Measurements from ENCODE around the gene CES3.

The CES3 gene

DNA sequence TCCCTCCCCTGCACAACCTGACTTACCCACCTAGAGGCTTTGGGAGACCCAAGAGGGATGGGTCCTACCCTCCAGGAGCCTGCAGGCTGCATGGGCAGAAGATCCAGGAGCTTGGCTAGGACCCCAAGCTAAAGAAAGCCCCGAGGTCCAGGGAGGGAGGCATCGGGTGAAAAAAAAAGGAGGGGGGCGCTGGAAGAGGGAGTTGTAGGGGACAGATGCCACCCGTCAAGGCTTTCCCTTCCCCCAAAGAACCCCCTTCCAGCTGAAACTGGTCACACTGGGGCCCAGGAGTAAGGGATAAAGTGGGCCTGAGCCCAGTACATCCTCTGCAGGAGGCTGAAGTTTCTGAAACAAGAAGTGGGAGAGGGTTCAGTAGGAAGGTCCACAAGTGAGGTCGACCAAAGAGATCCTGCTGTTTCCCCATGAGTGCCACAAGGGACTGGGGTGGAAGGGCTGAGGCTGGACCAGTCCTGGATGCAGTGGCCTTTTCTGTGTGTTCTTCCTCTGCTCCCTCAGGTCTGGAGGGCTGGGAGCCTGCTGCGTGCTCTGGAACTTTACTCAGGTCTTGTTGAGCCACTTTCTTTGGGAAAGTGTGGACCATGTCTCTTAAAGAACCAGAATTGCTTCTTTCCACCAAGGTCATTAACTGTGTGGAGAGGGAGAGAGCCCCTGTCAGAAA lies 53.7 kb downstream of the CES3 start:
- Histone ChIP-seq H3K9me3 (ENCODE audit: control insufficient read depth, insufficient read depth, low read depth, low read length) (no peaks in the 10 kb centered on the region), H3K4me1 (ENCODE audit: control insufficient read depth, insufficient read depth, low read length) (no peaks in the 10 kb centered on the region; the same call in 1 of the 2 replicates), H3K27ac (ENCODE audit: extremely low read depth, low read depth, low read length) (peak overlapping the region; percentile 71; the same call in 1 of the 2 replicates), H3K36me3 (ENCODE audit: control insufficient read depth in 2 of 2, insufficient read depth in 1 of 2, low read length in 2 of 2) (no peaks in the 10 kb centered on the region), H3K4me3 (ENCODE audit: low read depth, low read length) (no peak overlapping the region)
- CTCF ChIA-PET = interaction anchor here (0.6 to 13.3 kb wide), 10 partner anchors 8 to 171 kb away, joined by 3 to 155 read pairs (median 4); no protein-coding TSS in a partner anchor
- POLR2A ChIA-PET = interaction anchor here (1.7 to 2.1 kb wide), 2 partner anchors 12 to 15 kb away, joined by 5 read pairs; no protein-coding TSS in a partner anchor
- TF ChIP-seq ZNF175 (tag by site-specific recombination; IDR thresholded peaks at IDR 0.05) (no peak), ZNF335 (tag by site-specific recombination; conservative IDR thresholded peaks at IDR 0.05) (peak; percentile 73)

DNA sequence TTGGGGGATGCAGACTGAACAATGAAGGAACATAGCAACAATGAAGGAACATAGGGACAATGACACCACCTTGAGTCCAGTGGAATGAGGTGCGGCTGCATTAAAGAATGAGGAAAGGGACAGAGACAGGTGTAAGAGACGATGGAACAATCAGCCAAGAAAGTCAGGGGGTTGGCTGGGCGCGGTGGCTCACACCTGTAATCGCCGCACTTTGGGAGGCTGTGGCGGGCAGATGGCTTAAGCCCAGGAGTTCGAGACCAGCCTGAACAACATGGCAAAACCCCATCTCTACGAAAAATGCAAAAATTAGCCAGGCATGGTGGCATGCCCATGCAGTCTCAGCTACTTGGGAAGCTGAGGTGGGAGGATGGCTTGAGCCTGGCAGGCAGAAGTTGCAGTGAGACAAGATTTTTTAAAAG lies 54.3 kb downstream of the CES3 start:
- TF ChIP-seq ZFP69B (tag by site-specific recombination; IDR thresholded peaks at IDR 0.05) (no peak), ZNF335 (tag by site-specific recombination; conservative IDR thresholded peaks at IDR 0.05) (no peak), ZNF785 (tag by site-specific recombination; IDR thresholded peaks at IDR 0.05) (no peak), ZNF24 (tag by site-specific recombination; IDR thresholded peaks at IDR 0.05) (no peak), ZNF670 (tag by site-specific recombination; IDR thresholded peaks at IDR 0.05; ENCODE audit: low read depth) (no peak), GLI4 (tag by site-specific recombination; IDR thresholded peaks at IDR 0.05) (no peak), ZNF791 (tag by site-specific recombination; IDR thresholded peaks at IDR 0.05) (no peak), ZNF529 (tag by site-specific recombination; IDR thresholded peaks at IDR 0.05; ENCODE audit: insufficient replicate concordance) (no peak), ZNF654 (tag by site-specific recombination; IDR thresholded peaks at IDR 0.05; ENCODE audit: low read depth) (no peak), ZNF132 (tag by site-specific recombination; IDR thresholded peaks at IDR 0.05; ENCODE audit: borderline replicate concordance) (no peak)
- TF ChIP-seq, protein P1, sequence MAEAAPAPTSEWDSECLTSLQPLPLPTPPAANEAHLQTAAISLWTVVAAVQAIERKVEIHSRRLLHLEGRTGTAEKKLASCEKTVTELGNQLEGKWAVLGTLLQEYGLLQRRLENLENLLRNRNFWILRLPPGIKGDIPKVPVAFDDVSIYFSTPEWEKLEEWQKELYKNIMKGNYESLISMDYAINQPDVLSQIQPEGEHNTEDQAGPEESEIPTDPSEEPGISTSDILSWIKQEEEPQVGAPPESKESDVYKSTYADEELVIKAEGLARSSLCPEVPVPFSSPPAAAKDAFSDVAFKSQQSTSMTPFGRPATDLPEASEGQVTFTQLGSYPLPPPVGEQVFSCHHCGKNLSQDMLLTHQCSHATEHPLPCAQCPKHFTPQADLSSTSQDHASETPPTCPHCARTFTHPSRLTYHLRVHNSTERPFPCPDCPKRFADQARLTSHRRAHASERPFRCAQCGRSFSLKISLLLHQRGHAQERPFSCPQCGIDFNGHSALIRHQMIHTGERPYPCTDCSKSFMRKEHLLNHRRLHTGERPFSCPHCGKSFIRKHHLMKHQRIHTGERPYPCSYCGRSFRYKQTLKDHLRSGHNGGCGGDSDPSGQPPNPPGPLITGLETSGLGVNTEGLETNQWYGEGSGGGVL (tag by site-specific recombination; IDR thresholded peaks at IDR 0.05) = no peak
- TF ChIP-seq, protein P2, sequence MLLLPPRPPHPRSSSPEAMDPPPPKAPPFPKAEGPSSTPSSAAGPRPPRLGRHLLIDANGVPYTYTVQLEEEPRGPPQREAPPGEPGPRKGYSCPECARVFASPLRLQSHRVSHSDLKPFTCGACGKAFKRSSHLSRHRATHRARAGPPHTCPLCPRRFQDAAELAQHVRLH (tag by site-specific recombination; IDR thresholded peaks at IDR 0.05) = no peak
- TF ChIP-seq, protein P3, sequence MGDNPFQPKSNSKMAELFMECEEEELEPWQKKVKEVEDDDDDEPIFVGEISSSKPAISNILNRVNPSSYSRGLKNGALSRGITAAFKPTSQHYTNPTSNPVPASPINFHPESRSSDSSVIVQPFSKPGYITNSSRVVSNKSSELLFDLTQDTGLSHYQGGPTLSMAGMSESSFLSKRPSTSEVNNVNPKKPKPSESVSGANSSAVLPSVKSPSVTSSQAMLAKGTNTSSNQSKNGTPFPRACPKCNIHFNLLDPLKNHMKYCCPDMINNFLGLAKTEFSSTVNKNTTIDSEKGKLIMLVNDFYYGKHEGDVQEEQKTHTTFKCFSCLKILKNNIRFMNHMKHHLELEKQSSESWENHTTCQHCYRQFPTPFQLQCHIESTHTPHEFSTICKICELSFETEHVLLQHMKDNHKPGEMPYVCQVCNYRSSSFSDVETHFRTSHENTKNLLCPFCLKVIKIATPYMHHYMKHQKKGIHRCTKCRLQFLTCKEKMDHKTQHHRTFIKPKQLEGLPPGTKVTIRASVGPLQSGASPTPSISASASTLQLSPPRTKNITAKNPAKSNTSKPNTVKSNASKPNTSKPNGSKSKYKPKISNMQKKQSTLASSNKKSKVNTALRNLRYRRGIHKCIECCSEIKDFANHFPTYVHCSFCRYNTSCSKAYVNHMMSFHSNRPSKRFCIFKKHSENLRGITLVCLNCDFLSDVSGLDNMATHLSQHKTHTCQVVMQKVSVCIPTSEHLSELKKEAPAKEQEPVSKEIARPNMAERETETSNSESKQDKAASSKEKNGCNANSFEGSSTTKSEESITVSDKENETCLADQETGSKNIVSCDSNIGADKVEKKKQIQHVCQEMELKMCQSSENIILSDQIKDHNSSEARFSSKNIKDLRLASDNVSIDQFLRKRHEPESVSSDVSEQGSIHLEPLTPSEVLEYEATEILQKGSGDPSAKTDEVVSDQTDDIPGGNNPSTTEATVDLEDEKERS (tag by site-specific recombination; IDR thresholded peaks at IDR 0.05) = no peak
- TF ChIP-seq, protein P4, sequence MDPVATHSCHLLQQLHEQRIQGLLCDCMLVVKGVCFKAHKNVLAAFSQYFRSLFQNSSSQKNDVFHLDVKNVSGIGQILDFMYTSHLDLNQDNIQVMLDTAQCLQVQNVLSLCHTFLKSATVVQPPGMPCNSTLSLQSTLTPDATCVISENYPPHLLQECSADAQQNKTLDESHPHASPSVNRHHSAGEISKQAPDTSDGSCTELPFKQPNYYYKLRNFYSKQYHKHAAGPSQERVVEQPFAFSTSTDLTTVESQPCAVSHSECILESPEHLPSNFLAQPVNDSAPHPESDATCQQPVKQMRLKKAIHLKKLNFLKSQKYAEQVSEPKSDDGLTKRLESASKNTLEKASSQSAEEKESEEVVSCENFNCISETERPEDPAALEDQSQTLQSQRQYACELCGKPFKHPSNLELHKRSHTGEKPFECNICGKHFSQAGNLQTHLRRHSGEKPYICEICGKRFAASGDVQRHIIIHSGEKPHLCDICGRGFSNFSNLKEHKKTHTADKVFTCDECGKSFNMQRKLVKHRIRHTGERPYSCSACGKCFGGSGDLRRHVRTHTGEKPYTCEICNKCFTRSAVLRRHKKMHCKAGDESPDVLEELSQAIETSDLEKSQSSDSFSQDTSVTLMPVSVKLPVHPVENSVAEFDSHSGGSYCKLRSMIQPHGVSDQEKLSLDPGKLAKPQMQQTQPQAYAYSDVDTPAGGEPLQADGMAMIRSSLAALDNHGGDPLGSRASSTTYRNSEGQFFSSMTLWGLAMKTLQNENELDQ (tag by site-specific recombination; IDR thresholded peaks at IDR 0.05; ENCODE audit: low read depth) = no peak
- Histone ChIP-seq H3K27ac (ENCODE audit: extremely low read depth, low read depth, low read length) (no peak overlapping the region), H3K4me3 (ENCODE audit: low read depth, low read length) (no peak overlapping the region), H3K9me3 (ENCODE audit: control insufficient read depth, insufficient read depth, low read depth, low read length) (no peaks in the 10 kb centered on the region), H3K4me1 (ENCODE audit: control insufficient read depth, insufficient read depth, low read length) (no peaks in the 10 kb centered on the region; the same call in 1 of the 2 replicates), H3K36me3 (ENCODE audit: control insufficient read depth in 2 of 2, insufficient read depth in 1 of 2, low read length in 2 of 2) (no peaks in the 10 kb centered on the region)
- ChIA-PET CTCF (interaction anchor here (0.9 to 13.3 kb wide), 5 partner anchors 11 to 175 kb away, joined by 5 to 155 read pairs (median 14); partner anchors contain the start of gene EXOC3L1), POLR2A (no interaction called here)

Data from HEK293 (cell line).